Large intestine (tissue), 3 donors: Measurements from ENCODE around the gene LARP4B. TPM values are rescaled to one million over a fixed set of nuclear protein-coding genes. Genes with fewer than 3 reads are reported as not detected.
"Not testable (repeated sequence)": the region's sequence is repeated elsewhere in the genome, so short reads cannot be mapped to it uniquely, and the experiment has no call there.

Experiments used
- DNase-seq, 2 donors: peaks; one replicate each; pipeline versions ENCODE4 v3.0.0 to v3.0.0-alpha.2; 2013
- H3K27ac ChIP-seq: one replicate; pipeline ENCODE4 v1.5.1; 2013; ENCODE audit warnings: low read length
- H3K27me3 ChIP-seq: 2 replicates; pipeline ENCODE4 v1.6.1; 2013; ENCODE audit warnings: low read length; ENCODE audit not compliant: control insufficient read depth, insufficient read depth
- H3K36me3 ChIP-seq: 2 replicates; pipeline ENCODE4 v1.6.1; 2013; ENCODE audit warnings: low read length; ENCODE audit not compliant: control insufficient read depth, insufficient read depth
- H3K4me1 ChIP-seq: one replicate; pipeline ENCODE4 v1.6.1; 2013; ENCODE audit warnings: low read length; ENCODE audit not compliant: control insufficient read depth, insufficient read depth
- H3K4me3 ChIP-seq: one replicate; pipeline ENCODE4 v1.5.1; 2013; ENCODE audit warnings: low read length
- H3K9me3 ChIP-seq: one replicate; pipeline ENCODE4 v1.6.1; 2013; ENCODE audit warnings: mild to moderate bottlenecking, low read depth, low read length, moderate library complexity; ENCODE audit not compliant: control insufficient read depth
- WGBS: methylation state at CpG from one replicate; pipeline ENCODE4 v1.1.5; 2013; ENCODE audit warnings: low lambda C conversion rate; ENCODE audit not compliant: insufficient coverage; 5-methylcytosine and 5-hydroxymethylcytosine counted together
- polyA plus RNA-seq: library from polyadenylated mRNA; unstranded; fragments of 120-200 nt; gene quantifications from one replicate; pipeline ENCODE4 v1.2.1, GENCODE V29; 2013

Gene LARP4B
- polyA plus RNA-seq, 1 donor, result 54.0 TPM

DNA sequence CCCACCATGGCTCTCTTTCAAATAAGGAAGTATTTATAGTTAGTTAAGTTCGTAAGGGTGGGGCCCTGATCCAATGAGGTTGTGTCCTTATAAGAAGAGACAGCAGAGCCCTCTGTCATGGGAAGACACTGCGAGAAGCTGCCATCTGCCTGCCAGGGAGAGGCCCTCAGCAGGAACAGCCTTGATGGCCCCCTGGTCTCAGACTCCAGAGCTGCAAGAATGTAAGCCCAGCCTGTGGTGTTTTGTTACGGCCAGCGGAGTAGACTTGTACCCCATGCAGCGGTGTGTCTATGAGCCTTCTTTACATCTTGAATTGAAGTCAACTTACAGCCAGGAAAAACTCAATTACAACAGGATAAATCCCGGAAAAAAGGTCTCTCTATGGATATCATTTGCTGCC is 14.3 kb upstream of the LARP4B start:
- Histone ChIP-seq H3K27ac (no peak overlapping the region), H3K36me3 (no peaks in the 10 kb centered on the region), H3K4me1 (no peaks in the 10 kb centered on the region), H3K9me3 (no peaks in the 10 kb centered on the region), H3K27me3 (peaks cover 2% of the 10 kb centered on the region), H3K4me3 (no peak overlapping the region)
- DNase-seq, result no peak
- WGBS, result 92% methylated on average over 2 of the region's 6 CpGs

DNA sequence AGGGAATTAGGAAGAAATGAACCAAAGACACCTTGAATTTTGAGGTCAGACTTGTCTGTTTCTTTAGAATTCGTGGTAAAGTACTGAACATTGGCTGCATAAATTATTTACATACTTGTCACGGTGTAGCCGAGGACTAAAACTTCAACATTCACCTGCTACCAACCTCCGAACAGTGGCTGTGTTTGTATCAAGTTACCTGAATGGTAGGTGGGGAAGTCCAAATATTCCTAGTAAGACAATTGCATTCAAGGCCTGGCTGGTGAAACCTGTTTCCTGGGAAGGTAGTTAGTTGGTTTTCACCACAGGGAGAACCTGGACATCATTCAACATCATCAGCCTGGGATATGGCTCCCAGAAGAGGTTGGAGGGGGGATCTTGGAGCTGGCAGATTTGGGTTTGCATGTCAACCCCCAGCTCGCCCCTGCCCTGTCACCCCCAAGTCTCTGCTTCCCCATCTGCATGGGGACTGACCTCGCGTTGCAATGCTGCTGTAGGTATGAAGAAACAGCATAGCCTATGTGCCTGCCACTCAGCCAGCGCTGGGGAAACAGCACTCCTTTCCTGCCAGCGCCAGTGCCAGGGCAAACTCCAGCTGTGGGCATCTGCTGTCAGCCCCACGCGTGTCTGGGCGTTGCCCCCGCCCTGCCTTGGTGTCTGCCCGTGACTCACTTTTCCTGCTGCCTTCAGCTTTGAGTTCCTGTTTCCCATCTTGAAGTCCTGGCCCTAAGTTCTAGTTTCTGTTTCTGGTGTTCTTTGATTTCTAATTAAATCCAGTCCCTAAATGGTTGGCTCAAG is 12.7 kb upstream of the LARP4B start:
- Histone ChIP-seq H3K27ac (no peak overlapping the region), H3K27me3 (no peaks in the 10 kb centered on the region), H3K36me3 (no peaks in the 10 kb centered on the region), H3K9me3 (no peaks in the 10 kb centered on the region), H3K4me1 (no peaks in the 10 kb centered on the region), H3K4me3 (no peak overlapping the region)
- DNase-seq, result no peak
- no CpG with 5 or more reads among the region's 14 CpGs for WGBS

DNA sequence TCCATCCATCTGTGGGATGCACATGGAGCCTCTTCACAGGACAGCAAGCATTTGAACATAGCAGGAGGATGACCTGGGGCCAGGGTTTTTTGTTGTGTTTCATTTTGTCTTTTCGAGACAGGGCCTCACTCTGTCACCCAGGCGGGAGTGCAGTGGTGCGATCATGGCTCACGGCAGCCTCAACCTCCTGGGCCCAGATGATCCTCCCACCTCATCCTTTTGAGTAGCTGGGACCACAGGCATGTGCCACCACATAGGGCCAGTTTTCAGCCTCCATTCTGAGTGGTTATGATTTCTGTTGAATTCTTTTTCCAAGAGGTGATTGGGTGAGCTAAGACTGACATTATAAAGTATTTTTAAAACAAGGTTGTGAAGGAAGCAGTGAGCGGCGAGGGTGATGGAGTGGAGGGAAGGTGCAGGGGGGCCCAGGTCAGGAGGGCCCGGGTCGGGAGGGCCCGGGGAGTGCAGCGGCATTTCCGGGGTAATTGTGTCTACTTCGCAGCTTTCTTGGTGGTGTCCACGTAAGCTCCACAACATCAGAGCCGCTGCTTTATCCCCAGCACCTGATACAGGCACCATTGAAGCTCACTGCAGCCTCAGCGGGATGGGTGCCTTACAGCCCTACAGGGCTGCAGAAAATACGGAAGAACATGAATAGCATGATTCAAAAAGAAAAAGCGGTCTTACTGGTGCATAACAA is 12.0 kb upstream of the LARP4B start:
- H3K27me3 ChIP-seq, result no peaks in the 10 kb centered on the region
- H3K4me3 ChIP-seq, result no peak overlapping the region
- no peaks in the 10 kb centered on the region for H3K4me1 ChIP-seq
- H3K36me3 ChIP-seq, result no peaks in the 10 kb centered on the region
- DNase-seq, result no peak
- no peak overlapping the region for H3K27ac ChIP-seq
- H3K9me3 ChIP-seq, result no peaks in the 10 kb centered on the region
- WGBS, result 100% methylated on average over 1 of the region's 17 CpGs

DNA sequence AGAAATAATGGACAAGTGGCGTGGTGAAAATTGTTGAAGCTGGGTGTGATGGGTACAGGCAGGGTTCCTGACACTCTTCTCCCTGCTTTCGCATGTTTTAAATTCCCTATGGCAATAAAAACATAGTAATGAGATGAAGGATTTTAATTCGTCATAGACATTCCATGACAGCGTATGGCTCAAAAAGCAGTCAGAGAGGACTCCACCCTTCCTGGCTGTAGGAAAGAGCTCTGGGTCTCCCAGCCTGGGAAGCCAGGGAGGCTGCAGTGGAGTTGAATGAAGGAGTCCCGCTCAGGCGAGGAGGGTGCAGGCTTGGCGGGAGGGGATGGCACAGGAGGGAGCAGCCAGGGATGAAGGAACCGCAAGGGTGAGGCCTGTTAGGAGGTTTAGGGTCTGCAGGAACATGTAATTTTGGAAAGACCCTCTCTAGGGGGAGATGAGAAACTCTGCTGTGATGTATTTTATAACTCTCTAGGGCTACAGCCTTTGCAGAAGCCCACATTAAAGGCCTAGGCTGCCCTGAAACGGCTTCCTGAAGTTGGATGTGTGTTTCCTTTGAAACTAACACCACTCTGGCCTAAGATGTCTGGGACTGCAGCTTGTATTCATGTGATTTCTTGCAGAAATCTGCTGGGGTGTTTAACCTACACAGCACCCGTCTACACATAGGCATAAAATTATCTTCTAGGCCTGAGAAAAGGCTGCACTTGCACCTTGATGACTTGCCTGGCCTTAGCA is 7.6 kb upstream of the LARP4B start:
- Histone ChIP-seq H3K4me1 (no peaks in the 10 kb centered on the region), H3K9me3 (no peaks in the 10 kb centered on the region), H3K4me3 (no peak overlapping the region), H3K36me3 (no peaks in the 10 kb centered on the region), H3K27ac (no peak overlapping the region), H3K27me3 (no peaks in the 10 kb centered on the region)
- no peak for DNase-seq
- 93% methylated on average over 5 of the region's 10 CpGs for WGBS

DNA sequence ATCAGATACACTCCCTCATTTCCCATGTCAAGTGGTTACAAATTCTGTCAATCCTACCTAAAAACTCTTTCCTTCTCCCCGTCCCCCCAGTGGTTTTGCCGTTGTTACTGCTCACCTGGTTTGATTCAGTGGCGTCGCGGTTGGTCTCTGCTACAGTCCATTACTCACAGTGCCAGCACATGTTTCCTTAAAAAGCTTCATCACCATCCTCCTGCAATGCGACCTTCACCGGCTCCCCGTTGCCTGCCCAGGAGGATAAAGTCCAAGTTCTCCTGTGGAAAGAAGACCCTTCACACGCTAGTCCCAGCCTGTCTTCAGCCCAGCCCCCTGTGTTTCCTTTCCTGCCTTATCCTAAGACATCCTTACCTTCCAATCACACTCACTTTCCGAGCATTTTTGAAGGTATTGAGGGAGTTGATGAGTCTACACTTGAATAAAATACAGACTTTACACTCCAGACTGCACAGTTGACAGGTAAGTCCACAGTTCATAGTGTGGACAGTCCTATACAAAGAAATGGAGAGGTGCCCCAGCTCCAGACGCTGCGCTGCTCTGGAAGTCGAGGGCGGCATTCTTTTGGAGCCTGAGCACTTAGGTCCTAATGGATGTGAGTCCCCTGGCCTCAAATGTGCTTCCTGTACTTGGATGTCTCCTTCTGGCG is 3.4 kb upstream of the LARP4B start:
- no peak overlapping the region for H3K4me3 ChIP-seq
- no peaks in the 10 kb centered on the region for H3K9me3 ChIP-seq
- 60% methylated on average over 1 of the region's 15 CpGs for WGBS
- no peaks in the 10 kb centered on the region for H3K36me3 ChIP-seq
- no peaks in the 10 kb centered on the region for H3K27me3 ChIP-seq
- H3K4me1 ChIP-seq, result no peaks in the 10 kb centered on the region
- DNase-seq, result no peak
- H3K27ac ChIP-seq, result no peak overlapping the region

DNA sequence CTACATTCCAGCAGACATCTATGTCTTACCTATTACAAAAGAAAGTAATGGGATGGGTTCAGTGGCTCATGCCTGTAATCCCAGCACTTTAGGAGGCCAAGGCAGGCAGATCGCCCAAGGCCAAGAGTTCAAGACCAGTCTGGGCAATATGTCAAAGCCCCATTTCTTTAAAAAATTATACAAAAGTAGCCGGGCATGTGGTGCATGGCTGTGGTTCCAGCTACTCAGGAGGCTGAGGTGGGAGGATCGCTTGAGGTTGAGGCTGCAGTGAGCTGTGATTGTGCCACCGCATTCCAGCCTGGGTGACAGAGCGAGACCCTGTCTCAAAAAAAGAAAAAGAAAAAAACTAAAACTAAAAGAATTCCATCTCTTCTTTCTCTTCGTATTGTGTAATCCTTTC is 2.7 kb upstream of the LARP4B start:
- not testable (repeated sequence) for H3K27ac ChIP-seq, DNase-seq, H3K4me3 ChIP-seq, H3K9me3 ChIP-seq, H3K36me3 ChIP-seq, H3K27me3 ChIP-seq, H3K4me1 ChIP-seq
- 100% methylated on average over 1 of the region's 6 CpGs for WGBS

DNA sequence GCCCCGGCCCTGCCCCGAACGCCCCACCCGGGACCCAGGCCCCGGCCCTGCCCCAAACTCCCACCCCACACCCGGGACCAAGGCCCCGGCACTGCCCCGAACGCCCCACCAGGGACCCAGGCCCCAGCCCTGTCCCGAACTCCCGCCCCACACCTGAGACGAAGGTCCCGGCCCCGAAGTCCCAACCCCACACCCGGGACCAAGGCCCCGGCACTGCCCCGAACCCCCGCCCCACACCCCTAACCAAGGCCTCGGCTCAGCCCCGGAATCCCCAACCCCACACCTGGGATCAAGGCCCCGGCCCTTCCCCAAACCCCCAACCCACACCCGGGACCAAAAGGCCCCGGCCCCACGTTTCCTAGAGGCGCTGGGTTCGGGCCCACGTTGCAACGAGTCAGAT is 1.1 kb upstream of the LARP4B start:
- H3K27ac ChIP-seq, result no peak overlapping the region
- H3K4me3 ChIP-seq, result no peak overlapping the region
- DNase-seq, result no peak

DNA sequence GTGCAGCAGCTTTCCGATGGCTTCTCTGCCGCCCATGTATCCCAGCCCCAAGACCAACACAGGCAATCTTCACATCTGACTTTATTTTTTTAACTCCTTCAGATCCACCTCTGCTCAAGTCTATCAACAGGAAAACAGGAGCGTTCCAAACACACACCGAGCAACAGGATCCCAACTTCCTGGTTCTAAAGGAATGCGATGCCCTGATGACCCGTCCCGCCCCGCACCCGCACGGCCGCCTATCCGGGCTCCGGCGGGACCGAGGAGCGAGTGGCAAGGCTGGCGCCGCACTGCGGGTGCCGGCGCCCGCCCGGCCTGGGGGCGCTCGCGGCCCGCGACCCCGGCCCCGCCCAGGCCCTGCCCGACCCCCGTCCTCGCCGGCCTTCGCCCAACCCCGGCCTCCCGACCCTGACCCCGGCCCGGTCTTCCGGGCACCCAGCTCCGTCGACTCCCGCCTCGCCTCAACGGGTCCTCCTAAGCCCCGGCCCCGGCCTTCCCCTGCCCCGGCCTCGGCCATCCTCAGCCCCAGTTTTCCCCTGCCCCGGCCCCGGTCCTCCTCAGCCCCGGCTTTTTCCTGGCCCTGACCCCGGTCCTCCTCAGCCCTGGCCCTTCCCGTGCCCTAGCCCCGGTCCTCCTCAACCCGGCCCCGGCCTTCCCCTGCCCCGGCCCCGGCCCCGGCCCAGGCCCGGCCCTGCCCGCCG is 730 bp downstream of the LARP4B start:
- no peaks in the 10 kb centered on the region for H3K27me3 ChIP-seq
- no peaks in the 10 kb centered on the region for H3K9me3 ChIP-seq
- H3K27ac ChIP-seq, result peak overlapping the region; percentile 89
- H3K36me3 ChIP-seq, result peaks cover 8% of the 10 kb centered on the region
- DNase-seq, result peak; percentile 57 to 79
- WGBS, result no CpG with 5 or more reads among the region's 63 CpGs
- H3K4me3 ChIP-seq, result peak overlapping the region; percentile 65
- H3K4me1 ChIP-seq, result peaks cover 14% of the 10 kb centered on the region

More for the DNA sequence above, 1.1 kb upstream of the LARP4B start:
- no peaks in the 10 kb centered on the region for H3K36me3 ChIP-seq
- WGBS, result no CpG with 5 or more reads among the region's 28 CpGs
- no peaks in the 10 kb centered on the region for H3K9me3 ChIP-seq
- H3K27me3 ChIP-seq, result no peaks in the 10 kb centered on the region
- peaks cover 6% of the 10 kb centered on the region for H3K4me1 ChIP-seq

DNA sequence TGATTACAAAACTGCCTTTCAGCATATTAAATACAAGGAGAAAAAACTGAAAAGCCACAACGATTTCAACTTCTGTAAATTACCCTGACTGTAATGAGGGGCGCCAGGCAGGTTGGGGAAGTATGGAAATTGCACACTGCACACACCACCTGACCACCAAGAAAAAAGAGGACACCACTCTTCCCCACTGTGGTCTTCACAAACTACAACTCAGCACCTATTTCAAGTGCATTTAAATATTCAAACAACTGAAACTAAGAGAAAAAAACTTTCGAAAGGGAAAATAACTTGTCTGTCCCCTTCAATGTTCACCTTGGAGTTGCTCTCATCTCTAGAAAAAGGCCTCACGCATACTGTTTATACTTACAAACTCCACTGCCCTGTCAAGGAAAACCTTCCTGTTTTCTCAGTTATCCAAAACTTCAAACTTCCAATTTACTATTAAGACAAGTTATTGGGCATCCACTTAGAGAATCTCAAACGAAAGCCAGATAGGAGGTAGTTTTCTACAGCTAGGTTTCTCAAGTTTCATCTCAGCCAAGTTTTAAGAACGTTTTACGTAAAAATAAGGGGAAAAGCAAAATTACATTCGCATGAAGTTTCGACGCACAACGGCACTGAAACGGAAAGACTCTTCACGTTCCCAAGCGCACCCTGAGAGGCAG is 1.4 kb downstream of the LARP4B start:
- no peaks in the 10 kb centered on the region for H3K27me3 ChIP-seq
- peak overlapping the region; percentile 89 for H3K27ac ChIP-seq
- WGBS, result 0% methylated on average over 5 of the region's 14 CpGs
- H3K36me3 ChIP-seq, result peaks cover 9% of the 10 kb centered on the region
- peak in 1 of 2 donors; percentile 38 for DNase-seq
- no peaks in the 10 kb centered on the region for H3K9me3 ChIP-seq
- H3K4me3 ChIP-seq, result peak overlapping the region; percentile 65
- H3K4me1 ChIP-seq, result peaks cover 14% of the 10 kb centered on the region
